K562 (cell line): ENCODE results near the gene ENTREP3. TPM values are rescaled to one million over a fixed set of nuclear protein-coding genes. Genes with fewer than 3 reads are reported as not detected.

Source experiments
- ARID4B ChIP-seq: sonication (generic); formaldehyde crosslinking; IDR thresholded peaks from 2 replicates; pipeline ENCODE4 v1.8.0; 2022; ENCODE audit warnings: mild to moderate bottlenecking, missing genetic modification reagents
- EHMT2 ChIP-seq: fragments of 450-650 bp; IDR thresholded peaks from 2 replicates; pipeline ENCODE4 v1.6.1; 2018; ENCODE audit warnings: antibody characterized with exemption
- ETS1 ChIP-seq: conservative IDR thresholded peaks from 2 replicates; pipeline ENCODE4 v1.6.1; 2011; ENCODE audit warnings: low read depth, mild to moderate bottlenecking, low read length; ENCODE audit not compliant: control insufficient read depth
- IRF9 ChIP-seq: fragments of 450-650 bp; IDR thresholded peaks from 2 replicates; pipeline ENCODE4 v1.6.1; 2016; ENCODE audit warnings: missing biosample characterization, missing genetic modification characterization
- KDM2B ChIP-seq: fragments of 250-450 bp; sonication (Bioruptor Pico); IDR thresholded peaks from 2 replicates; pipeline ENCODE4 v1.8.0; 2021; ENCODE audit warnings: mild to moderate bottlenecking, moderate library complexity
- YBX1 ChIP-seq: fragments of 450-650 bp; IDR thresholded peaks from 2 replicates; pipeline ENCODE4 v1.7.1; 2016; ENCODE audit warnings: mild to moderate bottlenecking
- ZBTB49 ChIP-seq: sonication (generic); formaldehyde crosslinking; IDR thresholded peaks from 2 replicates; pipeline ENCODE4 v1.8.0; 2022; ENCODE audit warnings: missing genetic modification reagents, mild to moderate bottlenecking, borderline replicate concordance
- ZNF175 ChIP-seq: fragments of 200-800 bp; sonication (Bioruptor generic); IDR thresholded peaks from 2 replicates; pipeline ENCODE4 v1.6.1; 2016; ENCODE audit warnings: low read depth, mild to moderate bottlenecking, missing genetic modification characterization, missing compliant biosample characterization
- ZNF57 ChIP-seq: fragments of 450-650 bp; formaldehyde crosslinking; IDR thresholded peaks from 2 replicates; pipeline ENCODE4 v1.4.0; 2020; ENCODE audit warnings: mild to moderate bottlenecking, moderate library complexity
- ZNF766 ChIP-seq: fragments of 200-800 bp; sonication (Bioruptor generic); conservative IDR thresholded peaks from 2 replicates; pipeline ENCODE4 v1.6.1; 2016; ENCODE audit warnings: missing genetic modification characterization, missing compliant biosample characterization
- polyA plus RNA-seq, 8 experiments: library from polyadenylated mRNA; depleted of rRNA in 4 of 8; stranded (reverse) in 5 of 8; unstranded in 3 of 8; fragments of >200 nt; fragmentation: Nextera tagmentation in 2 of 8; fragmentation: Illumina TruSeq in 1 of 8; extraction: Ambion mirVana in 2 of 8; extraction: Trizol in 1 of 8; gene quantifications; 2 replicates each; pipeline versions ENCODE4 v1.2.1 to v1.2.3, GENCODE V29; 2011 to 2014; ENCODE audit warnings: inconsistent platforms in 1 of 8, missing spikeins in 1 of 8
- total RNA-seq, 7 experiments: library from RNA; depleted of rRNA in 6 of 7; stranded (reverse); fragments of >200 nt in 6 of 7; fragmentation: Illumina TruSeq in 2 of 7; extraction: Trizol in 2 of 7; gene quantifications; 2 replicates each; pipeline versions ENCODE4 v1.2.1 to v1.2.3, GENCODE V29; 2011 to 2021; ENCODE audit warnings: low replicate concordance in 1 of 7
- TF ChIP-seq, protein P1 (sequence below): sonication (generic); formaldehyde crosslinking; IDR thresholded peaks from 2 replicates; pipeline ENCODE4 v1.8.0; 2022; ENCODE audit warnings: missing genetic modification reagents, mild to moderate bottlenecking, moderate library complexity, borderline replicate concordance
- TF ChIP-seq, protein P2 (sequence below): sonication (generic); formaldehyde crosslinking; IDR thresholded peaks from 2 replicates; pipeline ENCODE4 v1.8.0; 2022; ENCODE audit warnings: mild to moderate bottlenecking, low read depth, missing genetic modification reagents

Gene ENTREP3
- total and polyA plus RNA-seq, 9 of the 15 experiments (the other 6 are each of a cell fraction or from before 2014, with no cell fraction given): 1.9 to 41.8 (median 5.9) TPM

- TF ChIP-seq ARID4B (CRISPR knock-in tag) (peak; percentile 78), KDM2B (CRISPR knock-in tag) (no peak), ZNF175 (CRISPR knock-in tag) (no peak), EHMT2 (peak; percentile 93), ZBTB49 (no peak), IRF9 (tag) (no peak), ZNF766 (CRISPR knock-in tag) (no peak), ZNF57 (CRISPR knock-in tag) (no peak), YBX1 (no peak), ETS1 (peak; percentile 14; the same call in 1 of the 2 replicates)
- TF ChIP-seq, protein P1, sequence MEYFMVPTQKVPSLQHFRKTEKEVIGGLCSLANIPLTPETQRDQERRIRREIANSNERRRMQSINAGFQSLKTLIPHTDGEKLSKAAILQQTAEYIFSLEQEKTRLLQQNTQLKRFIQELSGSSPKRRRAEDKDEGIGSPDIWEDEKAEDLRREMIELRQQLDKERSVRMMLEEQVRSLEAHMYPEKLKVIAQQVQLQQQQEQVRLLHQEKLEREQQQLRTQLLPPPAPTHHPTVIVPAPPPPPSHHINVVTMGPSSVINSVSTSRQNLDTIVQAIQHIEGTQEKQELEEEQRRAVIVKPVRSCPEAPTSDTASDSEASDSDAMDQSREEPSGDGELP (CRISPR knock-in tag): peak; percentile 68; the same call in 1 of the 2 replicates
- TF ChIP-seq, protein P2, sequence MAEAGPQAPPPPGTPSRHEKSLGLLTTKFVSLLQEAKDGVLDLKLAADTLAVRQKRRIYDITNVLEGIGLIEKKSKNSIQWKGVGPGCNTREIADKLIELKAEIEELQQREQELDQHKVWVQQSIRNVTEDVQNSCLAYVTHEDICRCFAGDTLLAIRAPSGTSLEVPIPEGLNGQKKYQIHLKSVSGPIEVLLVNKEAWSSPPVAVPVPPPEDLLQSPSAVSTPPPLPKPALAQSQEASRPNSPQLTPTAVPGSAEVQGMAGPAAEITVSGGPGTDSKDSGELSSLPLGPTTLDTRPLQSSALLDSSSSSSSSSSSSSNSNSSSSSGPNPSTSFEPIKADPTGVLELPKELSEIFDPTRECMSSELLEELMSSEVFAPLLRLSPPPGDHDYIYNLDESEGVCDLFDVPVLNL: peak; percentile 55; the same call in 1 of the 2 replicates
Measured at GRCh38 chr1:155277902-155278688, 22.8 kb upstream of the ENTREP3 start (continued).
